ENCODE results near the gene VCX2. TPM values are rescaled to one million over a fixed set of nuclear protein-coding genes. Genes with fewer than 3 reads are reported as not detected.
A peak's percentile ranks its signal among the peaks of the same experiment; 100 is the strongest.

The VCX2 gene
- total RNA-seq, 4 donors from 2014 or later = not detected

DNA sequence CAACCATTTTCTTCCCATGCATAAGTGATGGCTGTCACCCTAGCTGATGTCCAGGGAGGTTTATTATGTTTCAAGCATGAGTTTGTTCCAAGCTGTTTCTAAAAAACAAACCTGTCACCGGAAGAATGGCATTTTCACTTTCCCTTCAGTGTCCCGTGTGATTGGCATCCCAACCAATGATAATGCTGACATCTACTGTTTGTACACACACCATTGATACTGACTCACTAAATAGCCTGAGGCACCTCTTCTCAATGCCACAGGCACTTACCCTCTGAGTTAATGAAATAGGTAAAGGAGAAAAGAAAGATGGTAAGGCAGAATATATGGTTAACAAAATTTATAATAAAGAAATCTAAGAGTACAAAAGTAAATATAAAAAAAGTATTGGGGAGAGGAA lies 23.1 kb upstream of the VCX2 start:
- no peak overlapping the region for H3K27ac ChIP-seq
- TF ChIP-seq POLR2A (IDR thresholded peaks at IDR 0.05) (no peak), CTCF (IDR thresholded peaks at IDR 0.05) (no peak)
- peaks cover 0 to 13% (median 0%) of the 10 kb centered on the region in 3 donors for H3K4me1 ChIP-seq
- H3K36me3 ChIP-seq = no peaks in the 10 kb centered on the region
- H3K9me3 ChIP-seq = no peaks in the 10 kb centered on the region
- DNase-seq = no peak
- 38 to 60% methylated on average over 2 of the region's 2 CpGs for WGBS, 2 donors
- no peak overlapping the region for H3K4me3 ChIP-seq
- intact Hi-C loops (cut with DNase I) = no loop called here
- no peaks in the 10 kb centered on the region for H3K27me3 ChIP-seq

- H3K4me1 ChIP-seq = peaks cover 0 to 13% (median 0%) of the 10 kb centered on the region in 3 donors
- WGBS, 2 donors = 31 to 69% methylated on average over 2 of the region's 2 CpGs
- no peak for DNase-seq
- intact Hi-C loops (cut with DNase I) = no loop called here
- H3K27me3 ChIP-seq = no peaks in the 10 kb centered on the region
- H3K9me3 ChIP-seq = no peaks in the 10 kb centered on the region
- TF ChIP-seq POLR2A (IDR thresholded peaks at IDR 0.05) = no peak
- no peak for TF ChIP-seq CTCF (IDR thresholded peaks at IDR 0.05)
- H3K36me3 ChIP-seq = no peaks in the 10 kb centered on the region
- no peak overlapping the region for H3K4me3 ChIP-seq
- H3K27ac ChIP-seq = no peak overlapping the region
Observed at GRCh38 chrX:8192276-8192675, 21.2 kb upstream of the VCX2 start.

GRCh38 chrX:8191022-8191421 lies 20.0 kb upstream of the VCX2 start:
- peak overlapping the region in 2 of 4 donors; percentile 46 to 64 for H3K27ac ChIP-seq
- intact Hi-C loops (cut with DNase I) = no loop called here
- peaks cover 0 to 13% (median 0%) of the 10 kb centered on the region in 3 donors for H3K4me1 ChIP-seq
- TF ChIP-seq CTCF (IDR thresholded peaks at IDR 0.05) = no peak
- WGBS, 2 donors = 0 to 73% methylated on average over 1 to 7 of the region's 8 CpGs
- no peaks in the 10 kb centered on the region for H3K27me3 ChIP-seq
- no peaks in the 10 kb centered on the region for H3K9me3 ChIP-seq
- H3K4me3 ChIP-seq = no peak overlapping the region
- H3K36me3 ChIP-seq = no peaks in the 10 kb centered on the region
- no peak for DNase-seq

DNA sequence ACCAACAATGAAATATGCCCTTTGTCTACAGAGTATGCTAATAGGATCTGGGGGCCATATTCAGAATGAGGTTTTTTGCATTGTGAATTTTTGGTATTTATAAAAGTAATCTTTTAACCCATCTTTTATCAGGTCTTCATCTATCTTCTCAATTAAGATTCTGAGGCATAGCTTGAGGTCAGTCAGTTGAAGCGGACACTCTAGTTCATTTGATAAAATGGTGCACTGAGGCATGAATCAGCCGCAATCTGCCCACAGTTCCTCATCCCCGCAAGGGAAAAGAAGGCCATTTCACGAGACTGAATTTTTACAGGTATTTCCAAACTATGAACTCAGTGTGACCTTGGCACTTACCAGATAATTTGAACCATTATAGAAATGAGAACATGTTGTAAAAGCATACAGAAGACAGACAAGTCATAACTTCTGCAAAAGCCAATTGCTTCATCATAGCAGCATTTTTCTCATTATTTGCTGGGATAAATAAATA lies 19.3 kb upstream of the VCX2 start:
- peaks cover 0 to 13% (median 0%) of the 10 kb centered on the region in 3 donors for H3K4me1 ChIP-seq
- H3K27ac ChIP-seq = peak overlapping the region in 2 of 4 donors; percentile 46 to 64
- no peak overlapping the region for H3K4me3 ChIP-seq
- TF ChIP-seq CTCF (IDR thresholded peaks at IDR 0.05) = no peak
- TF ChIP-seq POLR2A (IDR thresholded peaks at IDR 0.05) = no peak
- DNase-seq = no peak
- intact Hi-C loops (cut with DNase I) = no loop called here
- H3K36me3 ChIP-seq = no peaks in the 10 kb centered on the region
- H3K9me3 ChIP-seq = no peaks in the 10 kb centered on the region
- WGBS, 2 donors = 51 to 60% methylated on average over 3 to 4 of the region's 4 CpGs
- H3K27me3 ChIP-seq = no peaks in the 10 kb centered on the region

DNA sequence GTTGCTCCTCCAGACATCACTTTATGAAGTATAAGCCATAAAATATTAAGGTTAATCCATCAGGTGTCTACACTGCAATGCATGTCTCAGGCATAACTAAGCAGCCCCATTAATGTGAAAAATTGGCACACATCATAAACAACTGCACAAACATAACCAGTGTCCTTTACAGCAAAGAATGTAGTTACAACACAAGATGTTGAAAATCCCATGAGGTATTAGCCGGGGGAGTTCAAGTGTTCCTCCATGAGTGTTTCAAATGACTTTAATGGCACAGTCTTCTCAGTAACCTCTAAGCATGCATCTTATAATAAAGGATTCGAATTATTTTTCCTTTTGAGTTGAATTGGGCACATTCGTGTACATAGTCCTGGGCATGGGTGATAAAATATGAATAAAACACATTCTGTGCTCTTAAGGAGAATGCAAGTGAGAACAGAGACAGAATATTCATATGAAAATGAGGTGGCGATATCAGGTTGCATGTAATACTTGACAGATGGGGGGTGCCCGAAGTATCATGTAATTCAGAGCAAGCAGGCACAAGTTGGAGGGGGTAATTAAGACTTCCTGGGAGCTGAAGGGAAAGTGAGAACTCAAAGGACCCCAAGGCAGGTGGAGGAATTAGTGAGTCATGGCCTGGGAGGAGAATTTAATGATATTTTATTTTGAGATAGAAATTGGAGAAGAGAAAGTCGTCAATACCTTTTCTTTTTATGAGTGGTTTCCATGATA lies 18.2 kb upstream of the VCX2 start:
- no peak for DNase-seq

More for the DNA sequence above, 18.2 kb upstream of the VCX2 start:
- H3K36me3 ChIP-seq = no peaks in the 10 kb centered on the region
- no peak overlapping the region for H3K4me3 ChIP-seq
- 27 to 60% methylated on average over 6 of the region's 6 CpGs for WGBS, 2 donors
- TF ChIP-seq POLR2A (IDR thresholded peaks at IDR 0.05) (no peak), CTCF (IDR thresholded peaks at IDR 0.05) (no peak)
- H3K4me1 ChIP-seq = peaks cover 0 to 13% (median 0%) of the 10 kb centered on the region in 3 donors
- H3K27me3 ChIP-seq = no peaks in the 10 kb centered on the region
- H3K9me3 ChIP-seq = no peaks in the 10 kb centered on the region
- intact Hi-C loops (cut with DNase I) = no loop called here
- H3K27ac ChIP-seq = no peak overlapping the region

All from esophagus squamous epithelium (tissue), 5 donors.